K562 (cell line): ENCODE results near the gene EZH1. TPM values are rescaled to one million over a fixed set of nuclear protein-coding genes. Genes with fewer than 3 reads are reported as not detected.

Experiments
- BHLHE40 ChIP-seq: IDR thresholded peaks from 2 replicates; pipeline ENCODE4 v1.6.1; 2011; ENCODE audit warnings: low read length, improper control_type of control experiment
- CHD4 ChIP-seq: fragments of 200-600 bp; sonication (generic); IDR thresholded peaks from 3 replicates; pipeline ENCODE4 v1.6.1; 2012; ENCODE audit warnings: low read depth, mild to moderate bottlenecking, mixed read lengths, low read length, inconsistent platforms; ENCODE audit not compliant: insufficient read depth, insufficient replicate concordance, poor library complexity, severe bottlenecking
- CREB3 ChIP-seq: fragments of 450-650 bp; conservative IDR thresholded peaks from 2 replicates; pipeline ENCODE4 v1.6.1; 2016; ENCODE audit warnings: missing genetic modification characterization, low read depth, mild to moderate bottlenecking, missing compliant biosample characterization, moderate library complexity
- CREBBP ChIP-seq: IDR thresholded peaks from one replicate; pipeline ENCODE4 v1.6.1; 2012; ENCODE audit warnings: low read depth, mild to moderate bottlenecking, control low read depth, inconsistent platforms, low read length
- GTF2B ChIP-seq: IDR thresholded peaks from 2 replicates; pipeline ENCODE4 v1.6.1; 2011; ENCODE audit not compliant: insufficient read length; ENCODE audit errors: extremely low read depth
- HNRNPL ChIP-seq: fragments of 200-400 bp; formaldehyde crosslinking; IDR thresholded peaks from 2 replicates; pipeline ENCODE4 v1.6.1; 2017; ENCODE audit warnings: low read depth, mild to moderate bottlenecking, low read length
- HNRNPLL ChIP-seq: fragments of 200-400 bp; formaldehyde crosslinking; IDR thresholded peaks from 2 replicates; pipeline ENCODE4 v1.6.1; 2017; ENCODE audit warnings: low read length, low read depth, mild to moderate bottlenecking; ENCODE audit not compliant: poor library complexity, severe bottlenecking
- HOMEZ ChIP-seq: fragments of 250-450 bp; sonication (Bioruptor Pico); IDR thresholded peaks from 2 replicates; pipeline ENCODE4 v1.4.0; 2020; ENCODE audit warnings: mild to moderate bottlenecking, moderate library complexity
- JUNB ChIP-seq: fragments of 450-650 bp; formaldehyde crosslinking; conservative IDR thresholded peaks from 2 replicates; pipeline ENCODE4 v1.4.0; 2020; ENCODE audit warnings: mild to moderate bottlenecking
- MCM2 ChIP-seq: fragments of 450-650 bp; IDR thresholded peaks from 2 replicates; pipeline ENCODE4 v1.6.1; 2017; ENCODE audit warnings: low read depth, mild to moderate bottlenecking
- MYBL2 ChIP-seq, 2 experiments: fragments of 450-650 bp in 1 of 2; sonication (generic) in 1 of 2; formaldehyde crosslinking in 1 of 2; IDR thresholded peaks; 2 replicates each; pipeline versions ENCODE4 v1.6.1 to v1.8.1; 2017 to 2022; ENCODE audit warnings: borderline replicate concordance in 1 of 2, inconsistent platforms in 1 of 2, low read depth in 1 of 2, mild to moderate bottlenecking in 1 of 2, missing genetic modification reagents in 1 of 2, moderate library complexity in 1 of 2
- PRPF4 ChIP-seq: fragments of 200-400 bp; formaldehyde crosslinking; IDR thresholded peaks from one replicate; pipeline ENCODE4 v1.6.1; 2017; ENCODE audit warnings: low read length, low read depth, mild to moderate bottlenecking; ENCODE audit not compliant: insufficient read depth, poor library complexity, severe bottlenecking
- TARDBP ChIP-seq: fragments of 450-650 bp; IDR thresholded peaks from 2 replicates; pipeline ENCODE4 v1.6.1; 2016
- YY1 ChIP-seq, 3 experiments: IDR thresholded peaks; 2 replicates each; pipeline ENCODE4 v1.6.1; 2011; ENCODE audit warnings: low read length in 2 of 3, mild to moderate bottlenecking in 2 of 3, moderate library complexity in 2 of 3, borderline replicate concordance in 1 of 3, control low read depth in 1 of 3, low read depth in 1 of 3; ENCODE audit not compliant: insufficient read depth in 3 of 3, insufficient replicate concordance in 2 of 3, control insufficient read depth in 1 of 3, insufficient read length in 1 of 3; ENCODE audit errors: extremely low read depth in 1 of 3
- ZBTB5 ChIP-seq: fragments of 450-650 bp; IDR thresholded peaks from 2 replicates; pipeline ENCODE4 v1.6.1; 2017; ENCODE audit warnings: antibody characterized with exemption
- ZFP30 ChIP-seq: fragments of 250-450 bp; sonication (Bioruptor Pico); IDR thresholded peaks from 2 replicates; pipeline ENCODE4 v1.8.0; 2022; ENCODE audit warnings: moderate library complexity, mild to moderate bottlenecking, inconsistent platforms, borderline replicate concordance
- ZNF830 ChIP-seq: fragments of 250-450 bp; sonication (Bioruptor Pico); IDR thresholded peaks from 2 replicates; pipeline ENCODE4 v1.5.0; 2021; ENCODE audit warnings: mild to moderate bottlenecking
- polyA plus RNA-seq, 8 experiments: library from polyadenylated mRNA; depleted of rRNA in 4 of 8; stranded (reverse) in 5 of 8; unstranded in 3 of 8; fragments of >200 nt; fragmentation: Nextera tagmentation in 2 of 8; fragmentation: Illumina TruSeq in 1 of 8; extraction: Ambion mirVana in 2 of 8; extraction: Trizol in 1 of 8; gene quantifications; 2 replicates each; pipeline versions ENCODE4 v1.2.1 to v1.2.3, GENCODE V29; 2011 to 2014; ENCODE audit warnings: inconsistent platforms in 1 of 8, missing spikeins in 1 of 8
- total RNA-seq, 7 experiments: library from RNA; depleted of rRNA in 6 of 7; stranded (reverse); fragments of >200 nt in 6 of 7; fragmentation: Illumina TruSeq in 2 of 7; extraction: Trizol in 2 of 7; gene quantifications; 2 replicates each; pipeline versions ENCODE4 v1.2.1 to v1.2.3, GENCODE V29; 2011 to 2021; ENCODE audit warnings: low replicate concordance in 1 of 7
- TF ChIP-seq, protein P1 (sequence below): fragments of 450-650 bp; conservative IDR thresholded peaks from 2 replicates; pipeline ENCODE4 v1.6.1; 2016; ENCODE audit warnings: missing genetic modification characterization, low read depth, mild to moderate bottlenecking, control low read depth, missing compliant biosample characterization

EZH1 gene
- total and polyA plus RNA-seq, 9 of the 15 experiments (the other 6 are each of a cell fraction or from before 2014, with no cell fraction given), result 8.6 to 40.8 (median 22.9) TPM

GRCh38 chr17:42775534-42776098 is 30.8 kb upstream of the EZH1 start (continued):
- TF ChIP-seq ZNF830 (CRISPR knock-in tag) (no peak), MCM2 (no peak), TARDBP (no peak), GTF2B (no peak), CHD4 (no peak), HOMEZ (no peak), JUNB (CRISPR knock-in tag) (no peak), HNRNPL (no peak), CREB3 (tag) (no peak), ZBTB5 (no peak), ZFP30 (no peak), CREBBP (no peak), BHLHE40 (peak; percentile 76; the same call in 1 of the 2 replicates), MYBL2 (IDR thresholded peaks at IDR 0.05; ENCODE audit: low read depth) (no peak), MYBL2 (CRISPR knock-in tag; IDR thresholded peaks at IDR 0.05; ENCODE audit: borderline replicate concordance) (no peak), PRPF4 (no peak), HNRNPLL (no peak), YY1 (IDR thresholded peaks at IDR 0.05; ENCODE audit: borderline replicate concordance in 1 of 3, control insufficient read depth in 1 of 3, extremely low read depth in 1 of 3, insufficient read depth in 3 of 3, insufficient read length in 1 of 3, insufficient replicate concordance in 2 of 3, low read depth in 1 of 3, low read length in 2 of 3) (peak in 2 of 3 experiments; percentile 36 to 85)
- TF ChIP-seq, protein P1, sequence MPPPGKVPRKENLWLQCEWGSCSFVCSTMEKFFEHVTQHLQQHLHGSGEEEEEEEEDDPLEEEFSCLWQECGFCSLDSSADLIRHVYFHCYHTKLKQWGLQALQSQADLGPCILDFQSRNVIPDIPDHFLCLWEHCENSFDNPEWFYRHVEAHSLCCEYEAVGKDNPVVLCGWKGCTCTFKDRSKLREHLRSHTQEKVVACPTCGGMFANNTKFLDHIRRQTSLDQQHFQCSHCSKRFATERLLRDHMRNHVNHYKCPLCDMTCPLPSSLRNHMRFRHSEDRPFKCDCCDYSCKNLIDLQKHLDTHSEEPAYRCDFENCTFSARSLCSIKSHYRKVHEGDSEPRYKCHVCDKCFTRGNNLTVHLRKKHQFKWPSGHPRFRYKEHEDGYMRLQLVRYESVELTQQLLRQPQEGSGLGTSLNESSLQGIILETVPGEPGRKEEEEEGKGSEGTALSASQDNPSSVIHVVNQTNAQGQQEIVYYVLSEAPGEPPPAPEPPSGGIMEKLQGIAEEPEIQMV (tag), result no peak
